HL-60 (cell line): ENCODE measurements around the gene TM6SF1.
"Not testable (repeated sequence)": the region's sequence is repeated elsewhere in the genome, so short reads cannot be mapped to it uniquely, and the experiment has no call there.

Experiments used
- DNase-seq, 2 experiments: peaks; one replicate each; pipeline ENCODE4 v3.0.0-alpha.2; 2010 to 2020; ENCODE audit warnings: low read depth in 1 of 2, low spot score in 1 of 2
- H3K27ac ChIP-seq: fragments of 250-450 bp; sonication (Bioruptor Pico); replicated peaks from 2 replicates; pipeline ENCODE4 v1.5.1; 2020; ENCODE audit warnings: mild to moderate bottlenecking, moderate library complexity
- H3K27me3 ChIP-seq: fragments of 250-450 bp; sonication (Bioruptor Pico); 2 replicates; pipeline ENCODE4 v1.5.1; 2021; ENCODE audit warnings: mild to moderate bottlenecking, moderate library complexity; ENCODE audit not compliant: insufficient read depth, poor library complexity, severe bottlenecking
- H3K4me3 ChIP-seq: replicated peaks from 2 replicates; pipeline ENCODE4 v1.5.1; 2011; ENCODE audit warnings: mild to moderate bottlenecking, control low read depth, low read length; ENCODE audit not compliant: insufficient read depth
- CTCF ChIP-seq: IDR thresholded peaks from one replicate; pipeline ENCODE4 v1.5.1; 2011; ENCODE audit warnings: low read length, control low read depth, inconsistent platforms; ENCODE audit not compliant: insufficient read depth
- GABPA ChIP-seq: IDR thresholded peaks from 2 replicates; pipeline ENCODE4 v1.6.1; 2012; ENCODE audit warnings: low read depth
- POLR2AphosphoS5 ChIP-seq: IDR thresholded peaks from 2 replicates; pipeline ENCODE4 v1.6.1; 2012; ENCODE audit warnings: low read depth
- REST ChIP-seq: IDR thresholded peaks from 2 replicates; pipeline ENCODE4 v1.6.1; 2012; ENCODE audit warnings: low read depth; ENCODE audit not compliant: insufficient replicate concordance
- SPI1 ChIP-seq: IDR thresholded peaks from 2 replicates; pipeline ENCODE4 v1.6.1; 2012; ENCODE audit warnings: low read depth, mild to moderate bottlenecking, borderline replicate concordance

Gene TM6SF1

GRCh38 chr15:83166830-83167229 is 59.4 kb downstream of the TM6SF1 start:
- H3K4me3 ChIP-seq, result no peak overlapping the region
- no peak for TF ChIP-seq SPI1
- no peak for TF ChIP-seq POLR2AphosphoS5
- TF ChIP-seq GABPA, result no peak
- TF ChIP-seq CTCF, result no peak
- TF ChIP-seq REST, result no peak
- H3K27ac ChIP-seq, result no peak overlapping the region
- peaks cover 4% of the 10 kb centered on the region for H3K27me3 ChIP-seq
- no peak for DNase-seq

- H3K27me3 ChIP-seq, H3K4me3 ChIP-seq: not testable (repeated sequence)
Measured at GRCh38 chr15:83169576-83169975, 62.1 kb downstream of the TM6SF1 start.

GRCh38 chr15:83170474-83171165 is 63.2 kb downstream of the TM6SF1 start:
- peaks cover 8% of the 10 kb centered on the region for H3K27me3 ChIP-seq
- no peak overlapping the region for H3K27ac ChIP-seq
- DNase-seq, result no peak
- no peak for TF ChIP-seq SPI1
- no peak for TF ChIP-seq REST
- no peak for TF ChIP-seq CTCF
- TF ChIP-seq POLR2AphosphoS5, result no peak
- TF ChIP-seq GABPA, result no peak
- H3K4me3 ChIP-seq, result no peak overlapping the region

More at GRCh38 chr15:83169576-83169975, 62.1 kb downstream of the TM6SF1 start:
- not testable (repeated sequence) for H3K27ac ChIP-seq, DNase-seq

- Histone ChIP-seq H3K27ac (no peak overlapping the region), H3K4me3 (no peak overlapping the region)
- DNase-seq, result no peak
Measured at GRCh38 chr15:83174891-83175290, 67.4 kb downstream of the TM6SF1 start.

GRCh38 chr15:83178390-83178789 is 70.9 kb downstream of the TM6SF1 start:
- no peak for DNase-seq
- no peak overlapping the region for H3K27ac ChIP-seq
- no peak for TF ChIP-seq GABPA
- no peak for TF ChIP-seq REST
- TF ChIP-seq CTCF, result no peak
- peaks cover 4% of the 10 kb centered on the region for H3K27me3 ChIP-seq
- no peak overlapping the region for H3K4me3 ChIP-seq

More at GRCh38 chr15:83174891-83175290, 67.4 kb downstream of the TM6SF1 start:
- no peak for TF ChIP-seq POLR2AphosphoS5
- no peak for TF ChIP-seq SPI1
- no peak for TF ChIP-seq GABPA
- H3K27me3 ChIP-seq, result peaks cover 4% of the 10 kb centered on the region
